HCT116 (cell line): ENCODE results near the gene SLC36A2. TPM values are rescaled to one million over a fixed set of nuclear protein-coding genes. Genes with fewer than 3 reads are reported as not detected.

Experiments used
- ATAC-seq: fragments of 200-7000 bp; cut with Tn5 transposase; 2 replicates; pipeline ENCODE4 v1.9.1; 2020; ENCODE audit warnings: mild to moderate bottlenecking, moderate library complexity
- BruUV-seq: library from RNA; stranded (reverse); fragments of 400-500 nt; replicated peaks from 2 replicates; lab custom pipeline; 2021; lab: Mats Ljungman, UMichigan
- CTCF ChIA-PET: fragments of 300-600 bp; sonication (Branson Sonifier 250); formaldehyde crosslinking; loops from one replicate; lab custom pipeline; 2021; ENCODE audit warnings: antibody characterized with exemption; lab: Charles Lee
- POLR2A ChIA-PET: fragments of 300-600, 350-600 bp; sonication (Branson Sonifier 250); formaldehyde crosslinking; loops from one replicate; lab custom pipeline; 2021; ENCODE audit warnings: antibody characterized with exemption; lab: Charles Lee
- RAD21 ChIA-PET, 2 experiments: fragments of 300-600 bp; sonication (Branson Sonifier 250); formaldehyde crosslinking; loops; one replicate each; lab custom pipeline; 2023; ENCODE audit warnings: low total read pairs in 2 of 2; ENCODE audit not compliant: uncharacterized antibody in 2 of 2, unreplicated experiment in 2 of 2, low non-redundant PET in 1 of 2; lab: Charles Lee
- DNase-seq: peaks from one replicate; pipeline ENCODE4 v3.0.0-alpha.2; 2010; ENCODE audit warnings: low read depth, low spot score
- H2AFZ ChIP-seq: fragments of 200-600 bp; shearing (Covaris generic), sonication (generic); 2 replicates; pipeline ENCODE4 v1.6.1; 2017; ENCODE audit warnings: low read depth, mixed run types, mixed read lengths, antibody characterized with exemption, low read length; ENCODE audit not compliant: poor library complexity, severe bottlenecking
- H3K27ac ChIP-seq: 2 replicates; pipeline ENCODE4 v1.5.1; 2012; ENCODE audit warnings: low read depth, low read length
- H3K27me3 ChIP-seq: fragments of 200-600 bp; sonication (generic); 2 replicates; pipeline ENCODE4 v1.6.1; 2016; ENCODE audit warnings: mixed run types, low read length, mixed read lengths; ENCODE audit not compliant: insufficient read depth
- H3K36me3 ChIP-seq, 2 experiments: fragments of 200-500 bp in 1 of 2; fragments of 200-600 bp in 1 of 2; sonication (Bioruptor generic) in 1 of 2; sonication (generic) in 1 of 2; 2 replicates each; pipeline versions ENCODE4 v1.5.1 to v1.6.1; 2014 to 2016; ENCODE audit warnings: low read length in 2 of 2, inconsistent platforms in 1 of 2, mixed read lengths in 1 of 2, mixed run types in 1 of 2; ENCODE audit not compliant: insufficient read depth in 2 of 2, control insufficient read depth in 1 of 2
- H3K4me1 ChIP-seq, 2 experiments: fragments of 200-600 bp in 1 of 2; sonication (generic) in 1 of 2; 2 replicates each; pipeline versions ENCODE4 v1.5.1 to v1.6.1; 2012 to 2017; ENCODE audit warnings: low read length in 2 of 2, inconsistent platforms in 1 of 2, mild to moderate bottlenecking in 1 of 2, mixed read lengths in 1 of 2, mixed run types in 1 of 2, moderate library complexity in 1 of 2; ENCODE audit not compliant: insufficient read depth in 2 of 2, control insufficient read depth in 1 of 2
- H3K4me2 ChIP-seq: fragments of 200-600 bp; sonication (generic); 2 replicates; pipeline ENCODE4 v1.6.1; 2017; ENCODE audit warnings: mixed run types, low read length, mixed read lengths
- H3K4me3 ChIP-seq, 2 experiments: fragments of 200-600 bp in 1 of 2; sonication (generic) in 1 of 2; replicated peaks in 1 of 2; 2 replicates each; pipeline ENCODE4 v1.5.1; 2011 to 2016; ENCODE audit warnings: low read length in 2 of 2, control low read depth in 1 of 2, low read depth in 1 of 2, mild to moderate bottlenecking in 1 of 2, mixed read lengths in 1 of 2, mixed run types in 1 of 2
- H3K79me2 ChIP-seq: fragments of 200-600 bp; sonication (generic); 2 replicates; pipeline ENCODE4 v1.6.1; 2017; ENCODE audit warnings: mild to moderate bottlenecking, mixed run types, low read length, moderate library complexity, mixed read lengths; ENCODE audit not compliant: insufficient read depth
- H3K9ac ChIP-seq: fragments of 200-600 bp; sonication (generic); 2 replicates; pipeline ENCODE4 v1.6.1; 2016; ENCODE audit warnings: low read length, mixed read lengths
- H3K9me2 ChIP-seq: fragments of 200-600 bp; sonication (generic), shearing (Covaris generic); 2 replicates; pipeline ENCODE4 v1.6.1; 2017; ENCODE audit warnings: mixed run types, mild to moderate bottlenecking, moderate library complexity; ENCODE audit not compliant: insufficient read depth
- H3K9me3 ChIP-seq, 2 experiments: fragments of 200-500 bp in 1 of 2; fragments of 200-600 bp in 1 of 2; sonication (Bioruptor generic) in 1 of 2; sonication (generic) in 1 of 2; 2 replicates each; pipeline ENCODE4 v1.6.1; 2014 to 2017; ENCODE audit warnings: low read length in 2 of 2, mixed read lengths in 2 of 2, inconsistent platforms in 1 of 2, low read depth in 1 of 2, mild to moderate bottlenecking in 1 of 2, mixed run types in 1 of 2, moderate library complexity in 1 of 2; ENCODE audit not compliant: control insufficient read depth in 1 of 2, insufficient read depth in 1 of 2
- H4K20me1 ChIP-seq: fragments of 200-600 bp; sonication (generic), shearing (Covaris generic); 2 replicates; pipeline ENCODE4 v1.6.1; 2017; ENCODE audit warnings: mixed run types, mild to moderate bottlenecking, moderate library complexity; ENCODE audit not compliant: insufficient read depth
- CEBPB ChIP-seq: IDR thresholded peaks from 2 replicates; pipeline ENCODE4 v1.6.1; 2012; ENCODE audit warnings: low read depth
- EGR1 ChIP-seq: IDR thresholded peaks from 2 replicates; pipeline ENCODE4 v1.6.1; 2012; ENCODE audit warnings: low read depth
- ELF1 ChIP-seq: IDR thresholded peaks from 2 replicates; pipeline ENCODE4 v1.6.1; 2012; ENCODE audit warnings: low read depth, borderline replicate concordance
- FOSL1 ChIP-seq: IDR thresholded peaks from 2 replicates; pipeline ENCODE4 v1.6.1; 2012; ENCODE audit warnings: low read depth
- SP1 ChIP-seq: IDR thresholded peaks from 2 replicates; pipeline ENCODE4 v1.6.1; 2012; ENCODE audit warnings: low read depth
- SRF ChIP-seq: IDR thresholded peaks from 2 replicates; pipeline ENCODE4 v1.6.1; 2012; ENCODE audit warnings: low read depth
- YY1 ChIP-seq: IDR thresholded peaks from 2 replicates; pipeline ENCODE4 v1.6.1; 2011; ENCODE audit warnings: low read length, low read depth, moderate library complexity, mild to moderate bottlenecking; ENCODE audit not compliant: insufficient replicate concordance; ENCODE audit errors: extremely low read depth
- ZFX ChIP-seq: fragments of 450-650 bp; IDR thresholded peaks from 2 replicates; pipeline ENCODE4 v1.6.1; 2017
- ZNF274 ChIP-seq: fragments of 200-500 bp; sonication (Bioruptor generic); IDR thresholded peaks from 2 replicates; pipeline ENCODE4 v1.6.1; 2014; ENCODE audit warnings: mild to moderate bottlenecking, low read depth, low read length, inconsistent platforms
- intact Hi-C: fragments of 100-400 bp; cut with micrococcal nuclease; formaldehyde crosslinking; loops from 2 replicates; pipeline ENCODE4 v1.10.0; 2022
- total RNA-seq: library from RNA; stranded (reverse); gene quantifications from one replicate; pipeline ENCODE4 v1.2.1, GENCODE V29; 2021; ENCODE audit not compliant: unreplicated experiment
- TF ChIP-seq, protein P1 (sequence below), 3 experiments: fragments of 200-600 bp in 1 of 3; sonication (generic) in 1 of 3; IDR thresholded peaks in 2 of 3; conservative IDR thresholded peaks in 1 of 3; 2 replicates each; pipeline ENCODE4 v1.5.1; 2012 to 2017; ENCODE audit warnings: low read depth in 2 of 3, low read length in 2 of 3, antibody characterized with exemption in 1 of 3, borderline replicate concordance in 1 of 3, control low read depth in 1 of 3, mild to moderate bottlenecking in 1 of 3, mixed read lengths in 1 of 3, mixed run types in 1 of 3, moderate library complexity in 1 of 3; ENCODE audit not compliant: insufficient read depth in 1 of 3
- TF ChIP-seq, protein P2 (sequence below): IDR thresholded peaks from 2 replicates; pipeline ENCODE4 v1.6.1; 2012; ENCODE audit warnings: low read depth
- TF ChIP-seq, protein P3 (sequence below): IDR thresholded peaks from 2 replicates; pipeline ENCODE4 v1.6.1; 2012
- TF ChIP-seq, protein P4 (sequence below): IDR thresholded peaks from 2 replicates; pipeline ENCODE4 v1.6.1; 2012

SLC36A2 gene
- total RNA-seq, 1 experiment from 2014 or later, result not detected

DNA sequence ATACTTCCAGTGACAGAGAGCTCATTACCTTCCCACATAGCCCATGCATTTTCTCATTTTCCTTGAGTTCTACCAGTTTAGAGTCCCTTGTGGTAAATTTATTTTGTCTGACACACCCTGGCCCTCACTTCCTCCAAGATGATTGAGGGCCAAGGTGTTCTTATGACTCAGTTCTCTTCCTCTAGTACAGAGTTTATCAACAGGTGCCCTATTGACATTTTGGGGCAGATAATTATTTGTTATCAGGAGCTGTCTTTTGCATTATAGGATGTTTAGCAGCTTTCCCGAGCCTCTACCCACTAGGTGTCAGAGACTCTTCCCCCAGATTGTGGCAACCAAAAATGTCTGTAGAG, 50.9 kb downstream of the SLC36A2 start (continued):
- no peak for TF ChIP-seq CEBPB
- no peak for TF ChIP-seq FOSL1
- TF ChIP-seq, all 23 proteins: peak for 0

DNA sequence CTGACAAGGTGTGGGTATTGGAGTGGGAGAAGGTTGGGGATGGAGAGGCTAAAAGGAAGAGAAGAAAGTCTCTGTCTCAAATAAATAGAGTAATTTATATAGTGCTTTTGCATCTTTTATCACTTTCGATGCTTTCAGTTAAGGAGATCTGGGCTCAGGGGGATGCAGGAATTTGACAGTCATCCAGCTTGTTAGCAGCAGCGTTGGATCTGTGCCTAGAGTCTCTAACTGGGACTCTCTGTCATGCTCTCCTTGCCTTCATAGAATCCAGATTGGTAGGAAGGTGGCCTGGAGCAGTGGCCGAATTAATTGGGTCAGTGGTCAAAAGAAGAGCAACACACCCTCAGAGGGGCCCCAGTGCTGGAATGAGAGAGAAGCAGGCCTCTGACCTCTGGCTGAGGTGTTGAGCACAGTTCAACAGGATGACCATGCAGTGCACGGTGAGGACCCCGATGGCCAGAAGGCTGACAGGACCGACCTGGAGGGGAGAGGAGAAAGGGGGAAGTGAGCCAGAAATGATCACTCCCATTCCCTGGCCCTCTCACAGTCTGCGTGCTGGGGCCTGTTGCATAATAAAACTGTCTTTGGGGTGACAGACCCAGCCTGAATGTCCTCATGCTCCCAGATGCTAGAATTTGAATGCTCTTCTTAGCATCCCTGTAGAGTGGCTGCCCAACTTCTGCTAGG, 51.4 kb downstream of the SLC36A2 start:
- Histone ChIP-seq H3K4me2 (no peak overlapping the region), H3K9ac (no peak overlapping the region), H3K4me3 (no peak overlapping the region), H4K20me1 (no peaks in the 10 kb centered on the region), H3K27ac (no peak overlapping the region), H3K36me3 (no peaks in the 10 kb centered on the region), H3K9me3 (no peaks in the 10 kb centered on the region), H3K4me1 (peaks cover 0 to 9% of the 10 kb centered on the region in 2 experiments; a peak in 1 of 4 replicates), H3K27me3 (no peaks in the 10 kb centered on the region), H2AFZ (no peak overlapping the region)
- ChIA-PET POLR2A (no interaction called here), CTCF (no interaction called here), RAD21 (no interaction called here)
- ATAC-seq (no peak), DNase-seq (no peak)
- no TSS peak for BruUV-seq
- intact Hi-C loops, result no loop called here
- no peak for TF ChIP-seq ZNF274
- no peak for TF ChIP-seq YY1
- TF ChIP-seq EGR1, result no peak
- no peak for TF ChIP-seq ZFX
- TF ChIP-seq, all 23 proteins: peak for 0
- Histone ChIP-seq H3K9me2 (no peaks in the 10 kb centered on the region), H3K79me2 (no peaks in the 10 kb centered on the region)

DNA sequence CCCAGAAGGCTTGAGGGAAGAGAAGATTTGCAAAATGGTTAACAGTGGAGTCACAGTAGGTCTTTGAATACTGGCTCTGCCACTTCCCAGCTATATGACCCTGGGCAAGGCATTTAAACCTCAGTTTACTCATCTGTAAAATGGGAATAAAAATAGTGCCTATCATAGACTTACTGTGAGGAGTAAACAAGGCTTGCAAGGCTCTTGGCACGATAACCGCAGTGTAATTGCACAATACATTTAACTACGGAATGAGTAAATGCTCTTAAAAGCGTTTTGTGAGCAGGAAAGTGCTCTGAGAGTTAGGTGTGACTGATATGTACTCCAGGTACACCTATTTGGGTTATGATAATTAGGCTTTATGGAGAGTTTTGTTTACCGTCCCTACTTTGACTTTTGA, 52.2 kb downstream of the SLC36A2 start:
- intact Hi-C loops, result no loop called here
- Histone ChIP-seq H3K9me2 (no peaks in the 10 kb centered on the region), H3K9me3 (no peaks in the 10 kb centered on the region), H3K27me3 (no peaks in the 10 kb centered on the region), H3K9ac (no peak overlapping the region), H4K20me1 (no peaks in the 10 kb centered on the region), H3K4me1 (peaks cover 0 to 9% of the 10 kb centered on the region in 2 experiments; a peak in 1 of 4 replicates), H2AFZ (no peak overlapping the region), H3K79me2 (no peaks in the 10 kb centered on the region), H3K4me3 (no peak overlapping the region), H3K27ac (no peak overlapping the region), H3K4me2 (no peak overlapping the region), H3K36me3 (no peaks in the 10 kb centered on the region)
- no peak for ATAC-seq
- CTCF ChIA-PET, result interaction anchor here (0.7 kb wide), 1 partner anchor 36 kb away, joined by 3 read pairs; no protein-coding TSS in a partner anchor
- BruUV-seq, result no TSS peak
- POLR2A ChIA-PET, result no interaction called here
- no peak for DNase-seq
- RAD21 ChIA-PET, result no interaction called here
- TF ChIP-seq, protein P1, sequence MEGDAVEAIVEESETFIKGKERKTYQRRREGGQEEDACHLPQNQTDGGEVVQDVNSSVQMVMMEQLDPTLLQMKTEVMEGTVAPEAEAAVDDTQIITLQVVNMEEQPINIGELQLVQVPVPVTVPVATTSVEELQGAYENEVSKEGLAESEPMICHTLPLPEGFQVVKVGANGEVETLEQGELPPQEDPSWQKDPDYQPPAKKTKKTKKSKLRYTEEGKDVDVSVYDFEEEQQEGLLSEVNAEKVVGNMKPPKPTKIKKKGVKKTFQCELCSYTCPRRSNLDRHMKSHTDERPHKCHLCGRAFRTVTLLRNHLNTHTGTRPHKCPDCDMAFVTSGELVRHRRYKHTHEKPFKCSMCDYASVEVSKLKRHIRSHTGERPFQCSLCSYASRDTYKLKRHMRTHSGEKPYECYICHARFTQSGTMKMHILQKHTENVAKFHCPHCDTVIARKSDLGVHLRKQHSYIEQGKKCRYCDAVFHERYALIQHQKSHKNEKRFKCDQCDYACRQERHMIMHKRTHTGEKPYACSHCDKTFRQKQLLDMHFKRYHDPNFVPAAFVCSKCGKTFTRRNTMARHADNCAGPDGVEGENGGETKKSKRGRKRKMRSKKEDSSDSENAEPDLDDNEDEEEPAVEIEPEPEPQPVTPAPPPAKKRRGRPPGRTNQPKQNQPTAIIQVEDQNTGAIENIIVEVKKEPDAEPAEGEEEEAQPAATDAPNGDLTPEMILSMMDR (IDR thresholded peaks at IDR 0.05 in 2 of 3, conservative IDR thresholded peaks at IDR 0.05 in 1 of 3; ENCODE audit: borderline replicate concordance in 1 of 3, insufficient read depth in 1 of 3, low read depth in 2 of 3, low read length in 2 of 3), result no peak
- no peak for TF ChIP-seq SRF
- no peak for TF ChIP-seq SP1
- TF ChIP-seq ELF1, result no peak
- TF ChIP-seq, protein P2, sequence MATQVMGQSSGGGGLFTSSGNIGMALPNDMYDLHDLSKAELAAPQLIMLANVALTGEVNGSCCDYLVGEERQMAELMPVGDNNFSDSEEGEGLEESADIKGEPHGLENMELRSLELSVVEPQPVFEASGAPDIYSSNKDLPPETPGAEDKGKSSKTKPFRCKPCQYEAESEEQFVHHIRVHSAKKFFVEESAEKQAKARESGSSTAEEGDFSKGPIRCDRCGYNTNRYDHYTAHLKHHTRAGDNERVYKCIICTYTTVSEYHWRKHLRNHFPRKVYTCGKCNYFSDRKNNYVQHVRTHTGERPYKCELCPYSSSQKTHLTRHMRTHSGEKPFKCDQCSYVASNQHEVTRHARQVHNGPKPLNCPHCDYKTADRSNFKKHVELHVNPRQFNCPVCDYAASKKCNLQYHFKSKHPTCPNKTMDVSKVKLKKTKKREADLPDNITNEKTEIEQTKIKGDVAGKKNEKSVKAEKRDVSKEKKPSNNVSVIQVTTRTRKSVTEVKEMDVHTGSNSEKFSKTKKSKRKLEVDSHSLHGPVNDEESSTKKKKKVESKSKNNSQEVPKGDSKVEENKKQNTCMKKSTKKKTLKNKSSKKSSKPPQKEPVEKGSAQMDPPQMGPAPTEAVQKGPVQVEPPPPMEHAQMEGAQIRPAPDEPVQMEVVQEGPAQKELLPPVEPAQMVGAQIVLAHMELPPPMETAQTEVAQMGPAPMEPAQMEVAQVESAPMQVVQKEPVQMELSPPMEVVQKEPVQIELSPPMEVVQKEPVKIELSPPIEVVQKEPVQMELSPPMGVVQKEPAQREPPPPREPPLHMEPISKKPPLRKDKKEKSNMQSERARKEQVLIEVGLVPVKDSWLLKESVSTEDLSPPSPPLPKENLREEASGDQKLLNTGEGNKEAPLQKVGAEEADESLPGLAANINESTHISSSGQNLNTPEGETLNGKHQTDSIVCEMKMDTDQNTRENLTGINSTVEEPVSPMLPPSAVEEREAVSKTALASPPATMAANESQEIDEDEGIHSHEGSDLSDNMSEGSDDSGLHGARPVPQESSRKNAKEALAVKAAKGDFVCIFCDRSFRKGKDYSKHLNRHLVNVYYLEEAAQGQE, result no peak
- TF ChIP-seq, protein P3, sequence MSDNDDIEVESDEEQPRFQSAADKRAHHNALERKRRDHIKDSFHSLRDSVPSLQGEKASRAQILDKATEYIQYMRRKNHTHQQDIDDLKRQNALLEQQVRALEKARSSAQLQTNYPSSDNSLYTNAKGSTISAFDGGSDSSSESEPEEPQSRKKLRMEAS, result no peak
- TF ChIP-seq EGR1, result no peak
- TF ChIP-seq ZFX, result no peak
- TF ChIP-seq, protein P4, sequence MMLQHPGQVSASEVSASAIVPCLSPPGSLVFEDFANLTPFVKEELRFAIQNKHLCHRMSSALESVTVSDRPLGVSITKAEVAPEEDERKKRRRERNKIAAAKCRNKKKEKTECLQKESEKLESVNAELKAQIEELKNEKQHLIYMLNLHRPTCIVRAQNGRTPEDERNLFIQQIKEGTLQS, result no peak
